Memory B cell (primary cell): ENCODE measurements around the gene SLX4.

Source experiments
- ATAC-seq: fragments of 150-1000 bp; cut with Tn5 transposase; 2 replicates; pipeline ENCODE4 v1.10.0; 2021; ENCODE audit warnings: low read depth, mild to moderate bottlenecking, moderate library complexity
- DNase-seq, 2 donors: peaks; one replicate each; pipeline ENCODE4 v3.0.0; 2022; ENCODE audit warnings: low spot score in 2 of 2
- H3K27ac Mint-ChIP-seq: one replicate; pipeline ENCODE4 v1.8.0; 2022; ENCODE audit warnings: mild to moderate bottlenecking, moderate library complexity, mixed read lengths
- H3K27me3 Mint-ChIP-seq: one replicate; pipeline ENCODE4 v1.8.0; 2022; ENCODE audit warnings: mixed read lengths
- H3K36me3 Mint-ChIP-seq: one replicate; pipeline ENCODE4 v1.8.0; 2022; ENCODE audit warnings: mild to moderate bottlenecking, mixed read lengths
- H3K4me1 Mint-ChIP-seq: one replicate; pipeline ENCODE4 v1.8.0; 2022; ENCODE audit warnings: mixed read lengths
- H3K4me3 Mint-ChIP-seq: one replicate; pipeline ENCODE4 v1.8.0; 2022; ENCODE audit warnings: mild to moderate bottlenecking, moderate library complexity, mixed read lengths
- H3K9me3 Mint-ChIP-seq: one replicate; pipeline ENCODE4 v1.8.0; 2022; ENCODE audit warnings: mixed read lengths

SLX4 gene

DNA sequence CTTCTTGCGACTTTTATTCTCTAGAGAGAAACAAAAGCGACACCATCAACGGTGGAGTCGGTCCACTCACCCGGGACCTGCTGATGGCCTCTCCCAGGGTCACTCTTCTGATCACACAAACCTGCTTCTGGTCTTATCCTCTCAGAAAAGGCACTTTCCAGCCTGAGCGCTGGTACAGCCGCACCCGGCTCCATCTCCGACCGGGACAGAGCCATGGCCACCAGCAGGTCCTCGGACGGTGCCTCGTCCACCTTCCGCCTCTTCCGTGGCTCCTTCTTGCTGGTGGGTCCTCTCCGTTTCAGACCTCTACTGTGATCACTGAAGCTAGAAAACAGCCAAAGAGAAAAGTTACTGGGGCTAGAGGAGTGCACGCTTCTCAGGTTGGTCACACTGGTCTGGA lies 13.7 kb downstream of the SLX4 start:
- no peak for ATAC-seq
- Mint-ChIP-seq H3K4me1 (peaks cover 2% of the 10 kb centered on the region), H3K9me3 (no peaks in the 10 kb centered on the region), H3K27me3 (no peaks in the 10 kb centered on the region), H3K4me3 (no peak overlapping the region), H3K36me3 (peaks cover 15% of the 10 kb centered on the region), H3K27ac (no peak overlapping the region)
- no peak for DNase-seq

DNA sequence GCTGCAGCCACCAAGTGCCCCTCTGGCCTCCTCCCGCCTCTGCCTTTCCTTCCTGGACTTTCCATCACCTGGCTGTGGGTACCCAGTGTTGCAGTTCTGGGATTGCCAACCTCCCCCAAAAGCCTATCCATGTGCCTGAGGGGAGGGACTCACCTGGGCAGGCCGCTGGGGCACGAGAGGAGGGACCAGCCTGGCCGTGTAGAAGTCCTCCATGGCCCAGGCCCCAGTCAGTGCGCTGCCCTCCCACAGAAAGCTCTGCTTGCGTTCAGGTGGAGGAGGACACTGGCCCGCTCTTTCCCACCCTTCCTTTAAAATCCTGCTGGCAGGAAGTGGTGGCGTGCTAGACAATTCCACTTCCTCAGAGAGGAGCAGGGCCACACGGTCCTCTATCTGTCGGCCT lies 14.2 kb downstream of the SLX4 start:
- DNase-seq (no peak), ATAC-seq (no peak)
- Mint-ChIP-seq H3K27ac (no peak overlapping the region), H3K4me1 (peaks cover 2% of the 10 kb centered on the region), H3K27me3 (no peaks in the 10 kb centered on the region), H3K9me3 (no peaks in the 10 kb centered on the region), H3K4me3 (no peak overlapping the region), H3K36me3 (peaks cover 13% of the 10 kb centered on the region)

DNA sequence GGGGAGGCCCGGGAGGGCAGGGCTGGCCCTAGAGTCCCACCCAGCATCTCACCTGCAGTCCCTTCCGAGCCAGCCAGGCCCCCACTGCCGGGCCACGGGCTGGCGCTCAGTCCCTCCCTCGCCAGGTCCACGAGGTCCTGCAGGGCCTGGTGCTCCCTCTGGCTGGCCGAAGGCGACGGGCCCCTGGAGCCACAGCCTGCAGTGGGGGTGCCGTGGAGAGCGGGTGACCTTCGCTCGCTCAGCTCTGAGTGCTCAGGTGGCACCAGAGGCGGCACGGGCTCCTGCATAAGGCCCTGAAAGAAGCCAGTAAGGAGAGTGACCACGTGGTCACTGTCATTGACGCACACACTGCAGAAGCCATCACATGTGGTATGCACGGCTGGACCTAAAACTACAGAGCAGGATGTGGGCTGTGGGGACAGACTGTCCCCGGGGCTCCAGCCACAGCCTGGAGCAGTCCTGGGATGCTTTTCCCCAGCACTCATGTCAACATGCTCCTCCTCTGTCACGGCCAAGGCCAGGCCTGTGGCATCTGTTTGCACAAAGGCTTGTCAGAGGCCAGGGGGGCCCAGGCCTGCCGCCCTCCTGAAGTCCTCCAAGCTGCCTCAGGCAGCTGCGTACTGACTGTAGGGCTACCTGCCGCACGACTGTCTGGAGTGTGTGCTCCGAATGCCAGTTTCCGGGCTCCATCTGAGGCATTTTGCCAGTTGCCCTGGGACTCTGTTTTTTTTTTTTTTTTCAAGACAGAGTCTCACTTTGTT lies 15.1 kb downstream of the SLX4 start:
- no peak for ATAC-seq

DNA sequence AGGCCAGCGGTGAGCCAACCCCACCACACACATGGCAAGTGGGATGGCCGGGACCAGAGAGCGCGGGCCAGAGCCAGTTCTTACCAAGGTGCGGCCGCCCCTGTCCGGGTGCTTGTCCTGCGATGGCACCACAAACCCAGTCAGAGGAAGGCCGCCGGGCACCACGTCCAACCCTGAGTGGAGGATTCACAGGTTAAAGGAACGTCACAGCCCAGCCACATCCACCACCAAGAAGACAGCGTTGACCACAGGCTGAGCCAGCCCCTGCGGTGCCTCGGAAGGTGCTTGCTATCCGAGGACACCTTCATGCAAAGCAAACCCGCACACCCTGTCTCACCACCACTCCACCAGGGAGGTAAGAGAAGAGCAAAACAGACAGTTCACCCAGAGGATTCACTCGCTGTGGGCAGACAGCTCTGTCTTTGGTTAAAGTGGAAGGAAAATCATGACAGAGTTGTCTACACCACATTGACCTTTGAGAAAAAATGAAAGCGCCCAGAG lies 15.8 kb downstream of the SLX4 start:
- no peaks in the 10 kb centered on the region for H3K27me3 Mint-ChIP-seq
- peaks cover 16% of the 10 kb centered on the region for H3K36me3 Mint-ChIP-seq

More for the DNA sequence above, 15.1 kb downstream of the SLX4 start:
- no peak for DNase-seq
- peaks cover 10% of the 10 kb centered on the region for H3K36me3 Mint-ChIP-seq
- H3K27me3 Mint-ChIP-seq, result no peaks in the 10 kb centered on the region
- H3K27ac Mint-ChIP-seq, result no peak overlapping the region
- H3K4me1 Mint-ChIP-seq, result peaks cover 2% of the 10 kb centered on the region
- no peaks in the 10 kb centered on the region for H3K9me3 Mint-ChIP-seq
- no peak overlapping the region for H3K4me3 Mint-ChIP-seq

DNA sequence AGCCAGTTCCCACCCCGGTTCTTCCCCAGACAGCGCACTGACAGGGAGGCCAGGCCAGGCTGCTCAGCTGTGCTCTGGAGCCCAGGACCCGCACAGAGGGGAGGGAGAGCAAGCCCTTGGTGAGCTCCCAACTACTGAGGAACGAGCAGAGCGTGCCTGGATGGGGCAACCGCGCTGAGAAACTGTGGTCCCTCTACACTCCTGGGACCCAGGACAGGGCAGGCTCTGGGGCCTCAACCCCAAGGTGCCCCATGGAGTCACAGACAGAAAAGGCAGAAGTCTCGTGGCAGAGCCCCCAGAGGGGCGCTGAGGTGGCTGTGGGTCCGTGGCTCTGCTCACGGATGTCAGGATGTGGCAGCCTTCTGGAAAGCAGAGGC lies 16.3 kb downstream of the SLX4 start:
- Mint-ChIP-seq H3K36me3 (peaks cover 17% of the 10 kb centered on the region), H3K9me3 (no peaks in the 10 kb centered on the region), H3K27ac (no peak overlapping the region), H3K27me3 (no peaks in the 10 kb centered on the region), H3K4me3 (no peak overlapping the region), H3K4me1 (peaks cover 2% of the 10 kb centered on the region)
- DNase-seq (no peak), ATAC-seq (no peak)

More for the DNA sequence above, 15.8 kb downstream of the SLX4 start:
- Mint-ChIP-seq H3K4me1 (peaks cover 2% of the 10 kb centered on the region), H3K9me3 (no peaks in the 10 kb centered on the region), H3K27ac (no peak overlapping the region), H3K4me3 (no peak overlapping the region)
- ATAC-seq (no peak), DNase-seq (no peak)

DNA sequence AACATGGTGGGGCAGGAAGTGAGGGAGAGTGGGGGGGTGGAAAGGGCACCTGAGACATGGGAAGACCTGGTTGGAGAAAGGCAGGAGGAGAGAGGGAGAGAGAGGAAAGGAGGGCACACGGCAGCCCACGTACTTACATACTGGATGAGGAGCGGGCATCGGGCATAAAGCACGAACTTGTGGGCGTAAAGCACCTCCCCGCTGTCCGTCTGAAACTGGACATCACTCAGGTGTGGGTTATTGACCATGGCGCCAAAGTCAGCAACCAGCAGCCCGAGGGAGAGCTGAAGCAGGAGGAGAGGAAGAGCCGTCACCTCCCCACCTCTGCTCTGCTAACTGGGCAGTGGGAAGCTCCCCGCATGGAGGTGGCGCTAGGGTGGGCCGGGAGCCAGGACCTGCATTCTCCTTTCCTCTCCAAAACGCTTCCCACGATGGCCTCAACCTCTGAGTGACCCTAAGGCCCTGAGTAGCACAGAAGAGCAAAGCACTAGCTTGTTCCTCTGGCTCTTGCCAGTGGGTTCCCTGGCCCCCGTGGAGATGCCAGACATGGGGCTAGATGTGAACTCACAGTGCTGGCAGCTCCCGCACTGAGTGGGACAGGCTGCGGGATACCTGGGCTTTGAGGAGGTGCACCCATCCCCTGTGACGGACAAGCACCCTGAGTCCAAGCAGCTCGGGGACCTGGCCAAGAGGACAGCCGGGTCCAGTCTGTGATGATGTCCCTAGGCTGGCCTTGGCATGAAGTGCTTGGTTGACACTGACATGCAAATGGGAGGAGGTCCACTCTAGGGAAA lies 16.9 kb downstream of the SLX4 start:
- DNase-seq, result no peak
- no peak for ATAC-seq
- no peak overlapping the region for H3K4me3 Mint-ChIP-seq
- H3K27me3 Mint-ChIP-seq, result no peaks in the 10 kb centered on the region
- H3K9me3 Mint-ChIP-seq, result no peaks in the 10 kb centered on the region
- peaks cover 17% of the 10 kb centered on the region for H3K36me3 Mint-ChIP-seq
- H3K4me1 Mint-ChIP-seq, result peaks cover 2% of the 10 kb centered on the region
- H3K27ac Mint-ChIP-seq, result no peak overlapping the region

DNA sequence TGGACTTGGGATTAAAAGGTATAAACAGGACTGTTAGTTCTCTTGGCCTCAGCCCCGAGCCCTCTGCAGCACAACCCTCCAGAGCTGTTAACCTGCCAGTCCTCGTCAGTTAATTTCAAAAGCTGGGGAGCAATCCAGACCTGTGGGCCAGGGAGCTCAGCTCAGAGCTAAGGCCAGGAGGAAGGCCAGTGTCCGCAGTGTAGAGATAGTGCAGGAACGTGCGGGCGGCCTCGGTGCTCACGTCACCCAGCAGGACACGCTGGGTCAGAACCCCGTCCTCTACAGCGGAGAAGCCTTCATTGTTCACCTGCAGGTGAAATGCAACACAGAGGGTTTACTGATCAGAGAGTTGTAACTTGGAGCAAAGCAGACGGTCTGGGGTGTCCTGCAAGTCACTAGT lies 18.8 kb downstream of the SLX4 start:
- peaks cover 14% of the 10 kb centered on the region for H3K36me3 Mint-ChIP-seq
- DNase-seq (no peak), ATAC-seq (no peak)
- H3K4me1 Mint-ChIP-seq, result peaks cover 6% of the 10 kb centered on the region
- H3K27ac Mint-ChIP-seq, result no peak overlapping the region
- H3K9me3 Mint-ChIP-seq, result no peaks in the 10 kb centered on the region
- H3K27me3 Mint-ChIP-seq, result no peaks in the 10 kb centered on the region
- no peak overlapping the region for H3K4me3 Mint-ChIP-seq

DNA sequence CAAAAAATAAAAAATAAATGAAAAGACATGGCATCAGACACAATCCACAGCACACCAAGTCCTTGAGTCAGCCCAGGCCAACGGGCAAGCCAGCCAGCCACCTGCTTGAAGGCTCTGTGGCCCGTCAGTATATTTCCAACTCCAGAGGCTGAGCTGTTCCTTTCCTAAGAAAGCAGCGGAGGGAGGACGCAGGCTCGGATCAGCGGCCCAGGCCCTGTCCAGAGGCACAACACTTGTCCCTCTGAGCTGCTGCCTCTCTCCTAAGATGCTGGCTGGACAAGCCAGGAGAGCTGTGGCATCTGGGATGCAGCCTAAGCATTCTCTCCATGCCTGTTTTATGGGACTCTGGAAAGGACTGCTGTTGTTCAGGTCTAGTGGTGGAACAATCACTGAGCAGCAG lies 19.4 kb downstream of the SLX4 start:
- ATAC-seq (no peak), DNase-seq (no peak)
- no peaks in the 10 kb centered on the region for H3K9me3 Mint-ChIP-seq
- no peak overlapping the region for H3K27ac Mint-ChIP-seq
- H3K27me3 Mint-ChIP-seq, result no peaks in the 10 kb centered on the region
- peaks cover 14% of the 10 kb centered on the region for H3K36me3 Mint-ChIP-seq
- peaks cover 6% of the 10 kb centered on the region for H3K4me1 Mint-ChIP-seq
- H3K4me3 Mint-ChIP-seq, result no peak overlapping the region

DNA sequence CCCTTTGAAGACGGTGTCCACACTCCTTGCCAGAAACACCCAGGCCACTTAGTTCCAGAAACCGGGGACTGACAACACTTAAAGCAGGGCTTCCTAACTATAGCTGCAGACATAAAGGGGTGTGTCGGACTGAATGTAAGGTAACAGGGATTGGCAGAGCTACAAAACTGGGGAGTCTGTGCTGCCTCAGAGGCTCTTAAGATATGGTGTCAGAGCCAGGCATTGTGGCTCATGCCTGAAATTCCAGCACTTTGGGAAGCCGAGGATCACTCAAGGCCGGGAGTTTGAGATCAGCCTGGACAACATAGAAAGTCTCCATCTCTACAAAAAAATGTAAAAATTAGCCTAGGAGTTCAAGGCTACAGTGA lies 20.0 kb downstream of the SLX4 start:
- H3K27me3 Mint-ChIP-seq, result no peaks in the 10 kb centered on the region

DNA sequence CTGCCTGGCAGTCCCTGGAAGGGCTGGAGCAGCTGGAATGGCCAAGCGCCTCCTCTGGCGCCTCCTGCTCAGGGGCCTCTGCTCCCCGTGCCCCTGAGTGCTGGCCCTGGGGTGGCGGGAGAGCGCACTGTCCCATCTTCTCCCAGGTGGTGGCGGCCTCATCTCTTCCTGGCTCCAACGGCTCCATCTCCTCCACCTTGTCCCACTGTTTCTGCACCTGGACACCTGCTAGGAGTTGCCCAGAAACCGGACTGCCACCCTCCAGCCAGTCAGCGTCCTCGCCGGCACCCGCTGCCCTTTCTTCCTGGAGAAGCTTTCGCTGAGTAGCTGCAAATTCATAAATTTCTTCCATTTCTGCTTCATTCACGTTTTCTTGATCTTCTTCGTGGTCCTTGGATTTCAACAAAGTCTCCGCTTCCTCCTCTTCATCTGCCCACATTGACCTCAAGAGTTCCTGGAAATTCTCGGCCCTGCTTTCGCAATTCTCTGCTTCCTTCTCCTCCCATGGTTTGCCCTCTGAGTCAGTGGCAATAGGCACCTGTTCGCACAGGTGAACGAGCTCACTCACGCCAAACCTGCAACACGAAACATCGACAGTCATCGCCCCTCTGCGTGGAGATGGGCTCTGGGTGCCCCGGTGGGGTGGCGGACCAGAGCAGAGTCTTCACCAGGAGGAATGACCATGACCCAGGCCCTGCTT lies 20.5 kb downstream of the SLX4 start:
- Mint-ChIP-seq H3K4me3 (no peak overlapping the region), H3K36me3 (peaks cover 14% of the 10 kb centered on the region), H3K4me1 (peaks cover 10% of the 10 kb centered on the region), H3K27ac (peak overlapping the region; percentile 17), H3K9me3 (no peaks in the 10 kb centered on the region), H3K27me3 (no peaks in the 10 kb centered on the region)
- no peak for DNase-seq
- no peak for ATAC-seq

More for the DNA sequence above, 20.0 kb downstream of the SLX4 start:
- DNase-seq (no peak), ATAC-seq (no peak)
- no peak overlapping the region for H3K4me3 Mint-ChIP-seq
- no peaks in the 10 kb centered on the region for H3K9me3 Mint-ChIP-seq
- peaks cover 14% of the 10 kb centered on the region for H3K36me3 Mint-ChIP-seq
- H3K27ac Mint-ChIP-seq, result peak overlapping the region; percentile 17
- peaks cover 10% of the 10 kb centered on the region for H3K4me1 Mint-ChIP-seq

DNA sequence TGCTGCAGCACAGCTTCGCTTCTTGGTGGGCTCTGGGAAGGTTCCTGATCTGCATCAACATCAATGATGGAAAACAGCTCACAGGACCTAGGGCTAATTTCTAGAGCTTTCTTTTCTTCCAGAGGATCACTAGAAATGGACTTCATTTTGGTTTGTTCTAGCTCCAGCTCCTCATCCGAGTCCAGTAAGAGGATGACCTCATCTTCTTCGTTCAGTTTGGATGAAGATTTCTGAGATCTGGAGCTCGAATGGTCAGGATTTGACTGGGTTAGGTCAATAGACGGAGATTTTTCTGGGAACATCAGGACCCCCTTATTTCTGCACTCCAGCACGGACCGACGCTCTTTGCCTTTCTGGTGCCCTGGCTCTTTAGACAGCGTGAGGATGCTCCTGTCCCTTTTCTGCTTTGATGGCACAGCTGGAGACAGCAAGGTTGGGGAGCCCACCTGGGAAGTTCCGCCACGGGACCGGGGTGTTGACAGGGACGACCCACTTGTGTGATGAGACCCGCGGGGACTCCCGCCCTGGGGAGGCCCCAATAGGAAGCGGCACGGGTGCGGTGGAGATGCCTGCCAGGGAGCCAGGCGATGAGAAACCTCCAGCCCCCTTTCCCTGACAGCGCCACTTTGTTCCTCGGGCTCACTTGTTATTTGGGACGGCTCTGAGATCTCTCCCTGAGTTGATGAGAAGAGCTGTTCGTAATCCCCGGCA lies 21.3 kb downstream of the SLX4 start:
- ATAC-seq, result no peak
- peaks cover 14% of the 10 kb centered on the region for H3K36me3 Mint-ChIP-seq
- peaks cover 10% of the 10 kb centered on the region for H3K4me1 Mint-ChIP-seq
- no peak overlapping the region for H3K4me3 Mint-ChIP-seq
- no peak for DNase-seq
- H3K27ac Mint-ChIP-seq, result no peak overlapping the region
- no peaks in the 10 kb centered on the region for H3K9me3 Mint-ChIP-seq
- no peaks in the 10 kb centered on the region for H3K27me3 Mint-ChIP-seq

DNA sequence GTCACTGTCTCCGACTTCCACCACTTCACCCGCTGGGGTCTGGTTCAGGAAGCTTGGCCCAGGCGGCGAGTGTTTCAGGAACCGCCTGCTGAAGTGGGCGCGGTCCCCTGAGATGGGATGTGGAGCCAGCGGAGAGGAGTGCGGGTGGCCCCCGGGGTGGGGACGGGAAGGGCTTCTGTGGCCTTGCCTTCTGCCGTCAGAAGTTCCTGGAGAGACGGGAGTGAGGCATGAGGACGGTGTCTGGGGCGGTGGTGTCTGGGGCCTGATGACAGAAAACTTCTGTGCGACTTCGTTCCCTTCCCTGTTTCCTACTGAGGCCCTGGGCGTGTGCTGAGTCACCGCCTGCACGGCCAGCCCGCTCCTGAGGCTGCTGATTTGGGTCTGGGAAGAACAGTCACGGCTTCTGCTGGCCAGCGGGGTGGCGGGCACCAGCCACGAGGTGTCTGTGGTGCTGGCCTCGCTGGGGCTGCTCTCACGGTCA lies 21.9 kb downstream of the SLX4 start:
- ATAC-seq, result no peak
- Mint-ChIP-seq H3K36me3 (peaks cover 14% of the 10 kb centered on the region), H3K4me3 (no peak overlapping the region), H3K4me1 (peaks cover 10% of the 10 kb centered on the region), H3K9me3 (no peaks in the 10 kb centered on the region), H3K27ac (no peak overlapping the region), H3K27me3 (no peaks in the 10 kb centered on the region)
- DNase-seq, result no peak

DNA sequence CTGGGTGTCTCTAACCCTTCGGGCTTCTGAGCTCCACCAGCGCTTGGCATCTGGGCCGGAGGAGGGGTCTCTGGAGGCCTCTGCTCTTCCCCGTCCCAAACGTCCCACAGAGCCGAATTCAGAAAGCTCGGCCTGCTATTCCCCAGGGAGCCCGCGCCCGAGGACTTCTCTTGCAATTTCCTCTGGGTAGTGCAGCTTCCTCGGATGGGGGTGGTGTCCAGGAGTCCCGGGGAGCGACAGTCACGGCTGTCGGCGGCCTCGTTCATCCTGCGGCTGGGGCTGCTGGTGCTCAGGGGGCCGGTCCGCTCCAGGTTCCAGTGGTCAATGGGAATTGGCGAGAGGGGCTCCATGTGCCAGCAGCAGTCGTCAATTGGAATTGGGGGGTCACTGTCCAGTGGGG lies 22.4 kb downstream of the SLX4 start:
- no peak overlapping the region for H3K27ac Mint-ChIP-seq
- H3K36me3 Mint-ChIP-seq, result peaks cover 12% of the 10 kb centered on the region
- H3K4me3 Mint-ChIP-seq, result no peak overlapping the region
- no peaks in the 10 kb centered on the region for H3K9me3 Mint-ChIP-seq
- no peak for DNase-seq
- H3K27me3 Mint-ChIP-seq, result no peaks in the 10 kb centered on the region
- ATAC-seq, result no peak
- H3K4me1 Mint-ChIP-seq, result peaks cover 10% of the 10 kb centered on the region
